Upper lobe of left lung (tissue), 4 donors: Measurements from ENCODE around the gene AHCYL2.

ENCODE experiments used
- CTCF ChIP-seq, 6 experiments: fragments of 450-650 bp in 4 of 6; fragments of 200-600 bp in 2 of 6; sonication (generic) in 2 of 6; IDR thresholded peaks; one replicate each; pipeline ENCODE4 v1.5.1; 2016 to 2019; ENCODE audit warnings: antibody characterized with exemption in 6 of 6
- EP300 ChIP-seq, 4 donors: sonication (generic); formaldehyde crosslinking; IDR thresholded peaks; one replicate each; pipeline ENCODE4 v1.5.1; 2017; ENCODE audit warnings: antibody characterized with exemption in 4 of 4, control low read depth in 2 of 4
- POLR2A ChIP-seq, 4 donors: fragments of 450-650 bp; IDR thresholded peaks; one replicate each; pipeline ENCODE4 v1.5.1; 2016 to 2017; ENCODE audit warnings: antibody characterized with exemption in 4 of 4, mild to moderate bottlenecking in 2 of 4

GRCh38 chr7:129391546-129392171 is 166.8 kb downstream of the AHCYL2 start:
- TF ChIP-seq CTCF (IDR thresholded peaks at IDR 0.05) (no peak), POLR2A (IDR thresholded peaks at IDR 0.05) (no peak), EP300 (IDR thresholded peaks at IDR 0.05) (no peak)
